ENCODE measurements around the gene GTPBP6.

DNA sequence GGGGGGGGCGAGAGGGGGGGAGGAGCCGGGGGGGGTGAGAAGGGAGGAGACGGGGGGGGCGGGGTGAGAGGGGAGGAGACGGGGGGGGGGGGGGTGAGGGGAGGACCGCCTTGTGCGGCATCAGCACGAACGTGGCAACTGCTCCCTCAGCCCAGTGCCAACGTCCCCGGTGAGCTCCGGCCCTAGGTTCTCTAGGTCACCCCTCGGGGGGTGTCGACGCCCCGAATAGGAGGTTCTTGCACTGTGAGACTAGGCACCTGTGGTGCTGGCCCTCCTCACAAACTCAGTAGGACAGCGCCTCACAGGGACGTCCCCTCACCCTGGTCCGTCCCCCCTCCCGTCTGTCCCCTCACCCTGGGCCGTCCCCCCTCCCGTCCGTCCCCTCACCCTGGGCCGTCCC, 21.5 kb upstream of the GTPBP6 start:
- TF ChIP-seq RAD21 (IDR thresholded peaks at IDR 0.05; ENCODE audit: low read depth) = no peak
- TF ChIP-seq FOXM1 (IDR thresholded peaks at IDR 0.05; ENCODE audit: borderline replicate concordance, low read depth) = no peak
- TF ChIP-seq TAF1 (IDR thresholded peaks at IDR 0.05; ENCODE audit: low read depth) = no peak
- TF ChIP-seq NFIC (IDR thresholded peaks at IDR 0.05) = no peak
- TF ChIP-seq EGR1 (IDR thresholded peaks at IDR 0.05) = no peak
- TF ChIP-seq, protein P1, sequence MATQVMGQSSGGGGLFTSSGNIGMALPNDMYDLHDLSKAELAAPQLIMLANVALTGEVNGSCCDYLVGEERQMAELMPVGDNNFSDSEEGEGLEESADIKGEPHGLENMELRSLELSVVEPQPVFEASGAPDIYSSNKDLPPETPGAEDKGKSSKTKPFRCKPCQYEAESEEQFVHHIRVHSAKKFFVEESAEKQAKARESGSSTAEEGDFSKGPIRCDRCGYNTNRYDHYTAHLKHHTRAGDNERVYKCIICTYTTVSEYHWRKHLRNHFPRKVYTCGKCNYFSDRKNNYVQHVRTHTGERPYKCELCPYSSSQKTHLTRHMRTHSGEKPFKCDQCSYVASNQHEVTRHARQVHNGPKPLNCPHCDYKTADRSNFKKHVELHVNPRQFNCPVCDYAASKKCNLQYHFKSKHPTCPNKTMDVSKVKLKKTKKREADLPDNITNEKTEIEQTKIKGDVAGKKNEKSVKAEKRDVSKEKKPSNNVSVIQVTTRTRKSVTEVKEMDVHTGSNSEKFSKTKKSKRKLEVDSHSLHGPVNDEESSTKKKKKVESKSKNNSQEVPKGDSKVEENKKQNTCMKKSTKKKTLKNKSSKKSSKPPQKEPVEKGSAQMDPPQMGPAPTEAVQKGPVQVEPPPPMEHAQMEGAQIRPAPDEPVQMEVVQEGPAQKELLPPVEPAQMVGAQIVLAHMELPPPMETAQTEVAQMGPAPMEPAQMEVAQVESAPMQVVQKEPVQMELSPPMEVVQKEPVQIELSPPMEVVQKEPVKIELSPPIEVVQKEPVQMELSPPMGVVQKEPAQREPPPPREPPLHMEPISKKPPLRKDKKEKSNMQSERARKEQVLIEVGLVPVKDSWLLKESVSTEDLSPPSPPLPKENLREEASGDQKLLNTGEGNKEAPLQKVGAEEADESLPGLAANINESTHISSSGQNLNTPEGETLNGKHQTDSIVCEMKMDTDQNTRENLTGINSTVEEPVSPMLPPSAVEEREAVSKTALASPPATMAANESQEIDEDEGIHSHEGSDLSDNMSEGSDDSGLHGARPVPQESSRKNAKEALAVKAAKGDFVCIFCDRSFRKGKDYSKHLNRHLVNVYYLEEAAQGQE (IDR thresholded peaks at IDR 0.05; ENCODE audit: low read depth) = no peak
- no peak for TF ChIP-seq CREB1 (IDR thresholded peaks at IDR 0.05; ENCODE audit: low read depth)
- TF ChIP-seq, protein P2, sequence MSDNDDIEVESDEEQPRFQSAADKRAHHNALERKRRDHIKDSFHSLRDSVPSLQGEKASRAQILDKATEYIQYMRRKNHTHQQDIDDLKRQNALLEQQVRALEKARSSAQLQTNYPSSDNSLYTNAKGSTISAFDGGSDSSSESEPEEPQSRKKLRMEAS (IDR thresholded peaks at IDR 0.05) = no peak
- no peak for TF ChIP-seq YY1 (IDR thresholded peaks at IDR 0.05; ENCODE audit: low read depth)
- no peak for TF ChIP-seq TEAD4 (IDR thresholded peaks at IDR 0.05)
- TF ChIP-seq CEBPB (IDR thresholded peaks at IDR 0.05) = no peak
- TF ChIP-seq, protein P3, sequence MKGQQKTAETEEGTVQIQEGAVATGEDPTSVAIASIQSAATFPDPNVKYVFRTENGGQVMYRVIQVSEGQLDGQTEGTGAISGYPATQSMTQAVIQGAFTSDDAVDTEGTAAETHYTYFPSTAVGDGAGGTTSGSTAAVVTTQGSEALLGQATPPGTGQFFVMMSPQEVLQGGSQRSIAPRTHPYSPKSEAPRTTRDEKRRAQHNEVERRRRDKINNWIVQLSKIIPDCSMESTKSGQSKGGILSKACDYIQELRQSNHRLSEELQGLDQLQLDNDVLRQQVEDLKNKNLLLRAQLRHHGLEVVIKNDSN (IDR thresholded peaks at IDR 0.05) = no peak
- no peak for TF ChIP-seq EP300 (IDR thresholded peaks at IDR 0.05; ENCODE audit: borderline replicate concordance)
